Esophagus mucosa (tissue), 1 donor: ENCODE data around the gene FAM200B. TPM values are rescaled to one million over a fixed set of nuclear protein-coding genes. Genes with fewer than 3 reads are reported as not detected.

Experiments
- ATAC-seq: fragments of 200-7000 bp; cut with Tn5 transposase; one replicate; pipeline ENCODE4 v1.9.1; 2020
- total RNA-seq: library from RNA; stranded (reverse); gene quantifications from one replicate; pipeline ENCODE4 v1.2.4, GENCODE V29; 2023
- donor health status: DM: yes; HTN: yes; CAD: no.

The FAM200B gene
- total RNA-seq, 1 donor from 2014 or later, result 24.3 TPM

- ATAC-seq, result no peak
These were observed 57.2 kb downstream of the FAM200B start for GRCh38 chr4:15738877-15739276.

Other genes starting within 250 kb of the FAM200B start
- gene CC2D2A, start 211.9 kb upstream of the FAM200B start, total RNA-seq, result 9.6 TPM
- gene FBXL5, start 26.5 kb upstream of the FAM200B start, total RNA-seq, result 62.8 TPM
- 0.80 TPM for gene BST1, start 21.2 kb downstream of the FAM200B start, total RNA-seq
- 2.6 TPM for gene CD38, start 96.5 kb downstream of the FAM200B start, total RNA-seq